GM15510 (cell line): ENCODE results near the gene GALNT3.

Source experiments
- POLR2A ChIP-seq: IDR thresholded peaks from 3 replicates; pipeline ENCODE4 v1.6.1; 2011; ENCODE audit warnings: borderline replicate concordance; ENCODE audit not compliant: insufficient read length; ENCODE audit errors: extremely low read depth

The GALNT3 gene

DNA sequence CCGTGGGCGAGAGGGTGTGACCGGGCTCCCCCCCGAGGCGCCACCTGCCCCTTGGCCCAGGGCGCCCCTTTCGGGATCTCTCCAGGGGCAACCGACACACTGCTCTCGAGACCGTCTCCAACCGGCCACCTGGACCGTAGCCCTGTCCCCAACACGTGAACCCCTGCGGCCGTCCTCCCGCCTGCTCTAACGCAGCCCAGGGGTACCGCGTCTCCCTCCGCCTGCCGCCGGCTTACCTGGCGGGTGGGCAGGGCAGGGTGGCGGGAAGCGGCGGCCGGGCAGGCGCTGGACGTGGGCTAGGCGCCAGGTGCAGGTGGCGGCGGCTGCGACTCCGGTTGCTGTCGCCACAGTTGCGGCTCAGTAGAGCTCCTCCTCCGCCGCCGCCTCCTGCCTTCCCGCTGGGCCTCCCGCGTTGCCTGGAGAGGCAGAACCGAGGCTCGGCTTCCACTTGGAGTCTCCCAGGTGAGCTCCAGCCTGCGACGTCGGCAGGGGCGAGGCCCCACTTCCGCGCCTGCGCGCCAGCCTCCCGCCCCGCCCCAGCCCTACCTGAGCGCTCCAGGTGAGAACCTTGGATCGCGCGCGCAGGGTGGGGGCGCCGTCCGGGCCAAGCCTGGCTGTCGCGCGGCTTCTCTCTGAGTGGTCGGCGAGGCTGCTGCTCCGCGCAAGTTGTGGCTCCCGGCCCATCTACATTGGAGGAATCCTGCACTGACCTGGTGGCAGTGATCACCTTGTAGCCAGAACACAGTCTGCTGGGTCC lies at the start of gene GALNT3:
Gene GALNT3, minus strand, starts transcription at position 469 of the 757 bp plus-strand sequence. CDS start 23,547 bp downstream, outside the sequence.
- TF ChIP-seq POLR2A: peak; percentile 4

GRCh38 chr2:165843351-165843750 lies 49.3 kb upstream of the GALNT3 start:
- TF ChIP-seq POLR2A: no peak

DNA sequence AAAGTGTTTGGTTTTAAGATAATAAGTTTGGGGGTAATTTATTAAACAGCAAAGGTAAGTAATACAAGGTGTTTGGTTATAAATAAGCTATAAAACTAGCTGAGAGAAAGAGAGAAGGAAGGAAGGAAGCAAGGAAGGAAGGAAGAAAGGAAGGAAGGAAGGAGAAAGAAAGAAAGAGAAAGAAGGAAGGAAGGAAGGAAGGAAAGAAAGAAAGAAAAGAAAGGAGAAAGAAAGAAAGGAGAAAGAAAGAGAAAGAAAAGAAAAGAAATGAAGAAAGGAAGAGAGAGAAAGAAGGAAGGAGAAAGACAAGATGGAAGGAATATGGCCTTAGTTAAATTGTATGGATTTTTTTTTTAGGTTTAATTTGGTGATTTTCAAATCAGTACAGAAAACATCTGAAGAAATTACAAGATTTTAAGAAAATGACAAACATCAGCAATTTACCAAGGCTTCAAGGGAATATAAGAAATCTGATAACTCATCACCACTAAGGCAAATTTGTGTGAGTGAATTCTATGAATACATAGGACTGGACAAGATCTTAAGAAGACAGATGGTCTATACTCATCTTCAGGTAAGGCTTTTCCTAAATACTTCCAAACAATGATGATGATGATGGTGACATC lies 46.4 kb upstream of the GALNT3 start:
- no peak for TF ChIP-seq POLR2A

- TF ChIP-seq POLR2A: no peak
Measured at GRCh38 chr2:165839610-165840009, 45.6 kb upstream of the GALNT3 start.

- TF ChIP-seq POLR2A: no peak
Measured at GRCh38 chr2:165837122-165837521, 43.1 kb upstream of the GALNT3 start.

GRCh38 chr2:165835363-165835762 lies 41.3 kb upstream of the GALNT3 start:
- no peak for TF ChIP-seq POLR2A

DNA sequence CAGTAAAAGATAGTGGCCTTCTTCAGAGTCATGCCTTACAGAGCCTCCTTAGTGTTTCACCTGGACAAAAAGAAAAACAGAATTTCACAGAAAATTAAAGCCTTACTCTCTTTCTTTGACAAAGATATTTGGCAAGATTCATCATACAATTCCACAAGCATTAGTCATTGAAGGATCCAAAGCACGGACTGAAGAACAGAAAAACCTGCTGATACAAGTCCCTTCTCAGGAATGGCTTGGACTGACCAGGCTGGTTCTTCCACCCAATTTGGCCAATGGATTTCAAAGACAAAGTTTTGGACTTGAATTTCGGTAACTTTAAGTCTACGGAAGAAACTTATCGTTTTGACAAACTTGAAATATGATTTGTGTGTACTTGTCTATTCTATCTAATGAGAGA lies 39.1 kb upstream of the GALNT3 start:
- TF ChIP-seq POLR2A: no peak

DNA sequence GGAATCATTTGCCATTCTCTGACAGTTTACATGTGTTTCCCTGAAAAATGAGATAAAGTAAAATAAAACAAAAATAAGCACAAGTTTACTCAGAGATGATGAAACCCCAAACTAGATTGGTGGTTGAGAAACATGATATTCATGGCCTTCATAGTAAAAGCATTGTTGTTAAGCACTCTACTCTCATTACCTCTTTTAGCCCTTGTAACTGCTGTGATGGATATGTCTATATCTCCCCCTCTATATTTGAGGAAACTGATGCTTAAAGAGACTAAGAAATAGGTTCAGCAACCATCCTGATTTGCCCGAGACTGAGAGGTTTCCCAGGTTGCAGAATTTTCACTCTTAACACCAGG lies 33.9 kb upstream of the GALNT3 start:
- TF ChIP-seq POLR2A: no peak

DNA sequence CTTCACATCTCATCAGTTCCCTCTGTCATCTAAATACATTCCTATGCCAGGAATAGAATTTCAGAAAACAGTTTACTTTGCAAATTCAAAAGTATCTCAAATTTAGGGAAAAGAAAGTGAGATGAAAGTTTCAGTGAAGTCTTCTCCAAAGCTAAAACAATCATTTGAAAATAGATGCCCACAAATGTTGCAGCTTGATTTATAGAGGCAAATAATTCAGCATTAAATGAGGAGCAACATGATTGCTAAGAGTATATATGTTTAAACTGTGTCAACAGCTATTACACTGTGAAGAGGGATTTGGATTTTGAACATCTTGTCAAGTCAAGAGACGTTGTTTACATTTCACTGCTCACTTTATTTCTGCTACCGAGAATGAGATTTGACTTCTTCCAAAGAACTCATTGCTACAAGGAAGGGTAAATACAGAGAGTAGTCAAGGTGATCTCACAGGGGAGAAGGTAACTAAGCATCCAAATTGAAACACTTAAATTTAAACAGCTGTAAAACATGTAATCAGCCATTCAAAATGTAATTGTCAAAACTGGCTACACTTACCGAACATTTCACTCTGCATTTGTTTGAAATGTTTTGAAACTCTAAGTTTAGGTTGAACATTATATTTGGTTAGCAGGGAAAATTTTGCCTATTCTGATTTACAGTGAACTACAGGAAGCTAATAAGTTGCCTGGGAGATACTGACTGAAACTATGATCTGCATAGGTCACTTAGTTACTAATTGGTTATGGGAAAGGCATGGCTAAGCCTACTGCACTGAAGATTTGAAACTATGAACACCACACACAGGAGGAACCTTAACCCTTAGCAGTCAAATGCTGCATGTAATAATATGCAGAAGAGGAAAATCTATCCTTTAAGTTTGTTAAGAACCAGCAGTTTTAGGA lies 33.2 kb upstream of the GALNT3 start:
- TF ChIP-seq POLR2A: no peak

DNA sequence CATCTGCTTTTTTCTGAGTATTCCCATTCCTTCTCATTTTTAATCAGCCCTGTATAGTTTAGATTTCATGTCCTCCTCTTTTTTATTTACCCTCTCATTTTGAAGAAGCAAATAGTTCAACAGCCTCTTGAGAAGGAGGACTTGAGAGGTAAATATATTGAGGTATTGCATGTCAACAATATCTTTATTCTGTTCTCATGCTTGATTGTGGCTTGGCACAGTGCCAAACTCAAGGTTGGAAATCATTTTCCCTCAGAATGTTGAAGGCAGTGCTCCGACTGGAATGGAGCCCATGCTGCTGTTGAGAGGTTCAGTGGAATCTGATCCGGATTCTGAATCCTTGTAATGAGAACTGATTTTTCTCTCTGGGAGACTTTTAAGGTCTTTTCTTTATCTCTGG lies 31.0 kb upstream of the GALNT3 start:
- TF ChIP-seq POLR2A: no peak

DNA sequence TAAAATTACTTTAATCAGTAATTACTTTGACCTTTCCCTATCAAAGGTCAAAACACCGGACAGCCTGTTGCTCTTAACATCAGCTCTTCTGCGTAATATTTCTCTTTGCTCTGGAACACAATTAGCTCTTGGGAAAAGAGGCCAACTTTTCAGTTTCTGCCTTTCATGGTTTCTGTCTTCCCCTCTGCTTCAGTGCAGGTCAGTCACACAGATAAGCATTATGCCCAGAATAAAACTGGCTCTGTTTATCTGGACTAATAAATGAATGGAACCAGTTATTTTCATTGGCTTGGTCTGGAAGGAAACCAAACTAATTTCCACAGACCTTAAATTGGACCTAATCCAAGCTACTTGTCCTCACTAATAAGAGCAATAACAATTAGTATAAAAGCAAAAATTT lies 26.2 kb upstream of the GALNT3 start:
- no peak for TF ChIP-seq POLR2A

DNA sequence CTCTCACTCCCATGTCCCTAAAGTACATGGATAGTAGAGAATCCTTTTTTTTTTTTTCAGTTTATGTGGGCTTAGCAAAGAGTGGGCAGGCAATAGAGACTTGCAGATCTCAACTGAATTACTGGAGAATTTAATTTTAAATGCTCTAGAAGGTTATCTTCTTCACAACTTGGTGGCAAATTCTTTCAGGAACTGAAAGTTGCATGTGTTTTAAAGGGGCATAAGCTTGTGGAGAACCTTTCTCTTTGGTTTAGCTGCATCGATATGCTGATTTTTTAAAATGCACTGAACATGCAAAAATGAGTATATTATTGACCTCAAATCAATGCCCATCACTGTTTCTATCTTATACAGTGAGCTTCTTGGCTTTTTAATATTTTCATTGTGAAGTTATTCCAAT lies 24.9 kb upstream of the GALNT3 start:
- TF ChIP-seq POLR2A: no peak

- no peak for TF ChIP-seq POLR2A
Measured at GRCh38 chr2:165815299-165816141, 21.5 kb upstream of the GALNT3 start.

DNA sequence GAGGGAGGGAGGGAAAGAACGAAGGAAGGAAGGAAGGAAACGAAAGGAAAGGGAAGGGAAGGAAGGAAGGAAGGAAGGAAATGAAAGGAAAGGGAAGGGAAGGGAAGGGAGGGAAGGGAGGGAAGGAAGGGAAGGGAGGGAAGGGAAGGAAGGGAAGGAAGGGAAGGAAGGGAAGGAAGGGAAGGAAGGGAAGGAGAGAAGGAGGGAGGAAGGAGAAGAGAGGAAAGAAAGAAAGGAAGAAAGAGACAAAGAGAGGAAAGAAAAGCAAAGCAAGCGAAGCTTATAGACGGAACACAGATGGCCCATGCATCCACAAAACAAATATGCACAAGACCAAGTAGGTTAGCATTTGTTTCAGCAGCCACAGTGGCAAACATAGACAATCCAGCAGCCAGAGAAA lies 20.4 kb upstream of the GALNT3 start:
- TF ChIP-seq POLR2A: no peak
